PC-9 (cell line): Measurements from ENCODE around the gene ADCY2. TPM values are rescaled to one million over a fixed set of nuclear protein-coding genes. Genes with fewer than 3 reads are reported as not detected.

ENCODE experiments used
- BruUV-seq: library from RNA; stranded (reverse); fragments of 400-500 nt; replicated peaks from 2 replicates; lab custom pipeline; 2021; lab: Mats Ljungman, UMichigan
- CTCF ChIA-PET: fragments of 300-600 bp; sonication (Branson Sonifier 250); formaldehyde crosslinking; loops from one replicate; lab custom pipeline; 2022; ENCODE audit warnings: antibody characterized with exemption; lab: Charles Lee
- POLR2A ChIA-PET: fragments of 300-600 bp; sonication (Branson Sonifier 250); formaldehyde crosslinking; loops from one replicate; lab custom pipeline; 2022; ENCODE audit warnings: antibody characterized with exemption; ENCODE audit not compliant: unreplicated experiment; lab: Charles Lee
- DNase-seq, 2 experiments: peaks; one replicate each; pipeline versions ENCODE4 v3.0.0 to v3.0.0-alpha.2; 2015 to 2022; ENCODE audit warnings: mixed read lengths in 1 of 2
- H2AFZ ChIP-seq: fragments of 200-600 bp; sonication (generic); 2 replicates; pipeline ENCODE4 v1.8.1; 2017; ENCODE audit warnings: antibody characterized with exemption
- H3F3A ChIP-seq: fragments of 200-600 bp; sonication (generic); 2 replicates; pipeline ENCODE4 v1.8.1; 2017; ENCODE audit warnings: antibody characterized with exemption, mild to moderate bottlenecking, low read depth; ENCODE audit not compliant: insufficient read depth
- H3K27ac ChIP-seq: fragments of 200-600 bp; sonication (generic); 2 replicates; pipeline ENCODE4 v1.6.1; 2016; ENCODE audit warnings: mixed run types
- H3K27me3 ChIP-seq: fragments of 200-600 bp; sonication (generic); 2 replicates; pipeline ENCODE4 v1.6.1; 2016; ENCODE audit warnings: low read depth, mixed run types; ENCODE audit not compliant: insufficient read depth
- H3K36me3 ChIP-seq: fragments of 200-600 bp; sonication (generic); 2 replicates; pipeline ENCODE4 v1.6.1; 2016; ENCODE audit warnings: low read depth, mixed run types
- H3K4me1 ChIP-seq: fragments of 200-600 bp; sonication (generic); replicated peaks from 2 replicates; pipeline ENCODE4 v1.6.1; 2016; ENCODE audit warnings: mixed run types; ENCODE audit not compliant: insufficient read depth
- H3K4me2 ChIP-seq: fragments of 200-600 bp; sonication (generic); 2 replicates; pipeline ENCODE4 v1.6.1; 2017; ENCODE audit warnings: mixed run types
- H3K4me3 ChIP-seq: fragments of 200-600 bp; sonication (generic); 2 replicates; pipeline ENCODE4 v1.6.1; 2016; ENCODE audit warnings: mixed run types
- H3K79me2 ChIP-seq: fragments of 200-600 bp; sonication (generic); 2 replicates; pipeline ENCODE4 v1.6.1; 2017; ENCODE audit warnings: low read depth, mixed run types
- H3K9me2 ChIP-seq: fragments of 200-600 bp; sonication (generic); 2 replicates; pipeline ENCODE4 v1.8.1; 2017; ENCODE audit warnings: mild to moderate bottlenecking; ENCODE audit not compliant: insufficient read depth
- H3K9me3 ChIP-seq: fragments of 200-600 bp; sonication (generic); 2 replicates; pipeline ENCODE4 v1.8.1; 2016; ENCODE audit warnings: low read depth; ENCODE audit not compliant: insufficient read depth
- H4K20me1 ChIP-seq: fragments of 200-600 bp; sonication (generic); 2 replicates; pipeline ENCODE4 v1.8.1; 2017; ENCODE audit not compliant: insufficient read depth
- EZH2 ChIP-seq: fragments of 200-600 bp; sonication (generic); IDR thresholded peaks from 2 replicates; pipeline ENCODE4 v1.8.0; 2017; ENCODE audit warnings: antibody characterized with exemption, low read depth
- intact Hi-C: fragments of 100-400 bp; cut with micrococcal nuclease; formaldehyde crosslinking; loops from one replicate; pipeline ENCODE4 v1.10.0; 2022; ENCODE audit not compliant: unreplicated experiment
- total RNA-seq: library from RNA; stranded (reverse); gene quantifications from 2 replicates; pipeline ENCODE4 v1.2.3, GENCODE V29; 2021
- TF ChIP-seq, protein P1 (sequence below): fragments of 200-600 bp; sonication (generic); conservative IDR thresholded peaks from 2 replicates; pipeline ENCODE4 v1.6.1; 2017; ENCODE audit warnings: mixed run types, antibody characterized with exemption, mild to moderate bottlenecking, moderate library complexity

ADCY2 gene
- total RNA-seq, 1 experiment from 2014 or later = not detected

DNA sequence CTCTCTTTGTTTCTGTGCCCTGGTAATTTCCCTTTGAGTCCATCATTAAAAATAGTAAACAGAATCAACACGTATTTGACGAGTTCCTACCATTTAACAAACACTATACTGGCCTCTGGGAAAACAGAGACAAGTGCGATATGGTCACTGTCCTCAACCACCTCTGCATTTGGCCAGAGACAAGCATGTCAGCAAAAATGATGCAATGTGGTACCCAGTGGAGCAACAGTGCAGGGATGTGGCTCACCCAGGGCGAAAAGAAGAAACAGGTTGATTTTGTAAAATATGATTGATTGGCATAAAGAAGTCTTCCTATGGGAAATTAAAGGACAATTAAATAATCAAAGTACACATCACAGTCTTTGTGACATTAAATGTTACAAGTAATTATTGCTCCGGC lies 355.9 kb downstream of the ADCY2 start:
- CTCF ChIA-PET = interaction anchor here (0.6 kb wide), 1 partner anchor 985 kb away, joined by 10 read pairs; no protein-coding TSS in a partner anchor
- no peak for DNase-seq
- intact Hi-C loops = no loop called here
- Histone ChIP-seq H3K4me3 (no peak overlapping the region), H3K9me3 (no peaks in the 10 kb centered on the region), H3K27me3 (peaks cover 80% of the 10 kb centered on the region), H3K27ac (no peak overlapping the region), H3K36me3 (no peaks in the 10 kb centered on the region), H2AFZ (no peak overlapping the region), H3K4me2 (no peak overlapping the region), H3F3A (no peaks in the 10 kb centered on the region), H3K9me2 (no peaks in the 10 kb centered on the region), H4K20me1 (no peaks in the 10 kb centered on the region), H3K79me2 (no peaks in the 10 kb centered on the region), H3K4me1 (no peaks in the 10 kb centered on the region)
- POLR2A ChIA-PET = no interaction called here
- no TSS peak for BruUV-seq
- TF ChIP-seq EZH2 = no peak
- TF ChIP-seq, protein P1, sequence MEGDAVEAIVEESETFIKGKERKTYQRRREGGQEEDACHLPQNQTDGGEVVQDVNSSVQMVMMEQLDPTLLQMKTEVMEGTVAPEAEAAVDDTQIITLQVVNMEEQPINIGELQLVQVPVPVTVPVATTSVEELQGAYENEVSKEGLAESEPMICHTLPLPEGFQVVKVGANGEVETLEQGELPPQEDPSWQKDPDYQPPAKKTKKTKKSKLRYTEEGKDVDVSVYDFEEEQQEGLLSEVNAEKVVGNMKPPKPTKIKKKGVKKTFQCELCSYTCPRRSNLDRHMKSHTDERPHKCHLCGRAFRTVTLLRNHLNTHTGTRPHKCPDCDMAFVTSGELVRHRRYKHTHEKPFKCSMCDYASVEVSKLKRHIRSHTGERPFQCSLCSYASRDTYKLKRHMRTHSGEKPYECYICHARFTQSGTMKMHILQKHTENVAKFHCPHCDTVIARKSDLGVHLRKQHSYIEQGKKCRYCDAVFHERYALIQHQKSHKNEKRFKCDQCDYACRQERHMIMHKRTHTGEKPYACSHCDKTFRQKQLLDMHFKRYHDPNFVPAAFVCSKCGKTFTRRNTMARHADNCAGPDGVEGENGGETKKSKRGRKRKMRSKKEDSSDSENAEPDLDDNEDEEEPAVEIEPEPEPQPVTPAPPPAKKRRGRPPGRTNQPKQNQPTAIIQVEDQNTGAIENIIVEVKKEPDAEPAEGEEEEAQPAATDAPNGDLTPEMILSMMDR = no peak

DNA sequence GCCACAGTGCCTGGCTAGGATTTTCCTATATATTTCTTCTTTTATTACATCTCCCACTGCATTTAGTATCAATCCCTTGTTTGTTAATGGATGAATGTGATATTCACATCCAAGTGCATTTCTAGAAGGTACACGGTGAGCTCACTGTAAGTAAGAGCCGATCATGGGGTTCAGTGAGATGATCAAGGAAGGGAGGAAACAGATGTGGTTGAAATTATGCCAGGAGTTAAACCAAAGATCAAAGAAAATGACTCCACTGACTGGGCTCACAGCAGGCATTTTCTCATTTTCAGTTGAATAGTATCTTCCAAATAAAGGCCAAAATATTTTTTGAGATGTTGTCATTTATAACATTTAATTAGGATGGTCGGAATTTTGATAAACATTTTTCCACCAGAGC lies 357.2 kb downstream of the ADCY2 start:
- H3K4me1 ChIP-seq = no peaks in the 10 kb centered on the region
- H3K9me2 ChIP-seq = no peaks in the 10 kb centered on the region
- H3K4me3 ChIP-seq = no peak overlapping the region
- no peak overlapping the region for H3K27ac ChIP-seq
- intact Hi-C loops = no loop called here
- H3K27me3 ChIP-seq = peaks cover 85% of the 10 kb centered on the region
- ChIA-PET POLR2A (no interaction called here), CTCF (interaction anchor here (0.7 kb wide), 1 partner anchor 856 kb away, joined by 3 read pairs; no protein-coding TSS in a partner anchor)
- no peaks in the 10 kb centered on the region for H3K9me3 ChIP-seq
- H3K79me2 ChIP-seq = no peaks in the 10 kb centered on the region
- BruUV-seq = no TSS peak
- H3F3A ChIP-seq = no peaks in the 10 kb centered on the region
- TF ChIP-seq, protein P1 = no peak
- TF ChIP-seq EZH2 = no peak
- H3K4me2 ChIP-seq = no peak overlapping the region
- no peak overlapping the region for H2AFZ ChIP-seq
- no peak for DNase-seq
- no peaks in the 10 kb centered on the region for H3K36me3 ChIP-seq
- no peaks in the 10 kb centered on the region for H4K20me1 ChIP-seq

DNA sequence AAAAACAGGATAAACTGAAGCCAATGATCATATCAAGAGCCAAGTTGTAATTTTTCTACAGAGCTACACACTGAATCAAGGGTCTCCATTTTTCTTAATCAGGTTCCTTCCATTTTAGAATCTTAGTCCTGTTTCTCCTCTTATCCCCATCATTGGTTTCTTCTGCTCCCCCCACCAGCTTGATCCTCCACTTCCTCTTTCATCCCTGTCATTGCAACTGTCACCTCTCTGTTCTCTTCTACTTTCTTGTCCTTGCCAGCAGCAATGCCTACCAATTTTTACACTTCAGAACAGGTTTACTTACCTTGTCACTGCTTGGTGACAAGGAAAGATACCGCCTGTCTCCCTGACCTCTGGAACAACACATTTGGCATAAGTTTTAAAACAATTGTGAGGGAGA lies 357.7 kb downstream of the ADCY2 start:
- ChIA-PET CTCF (interaction anchor here (0.6 to 0.7 kb wide), 2 partner anchors 856 to 987 kb away, joined by 3 read pairs; no protein-coding TSS in a partner anchor), POLR2A (no interaction called here)
- H4K20me1 ChIP-seq = no peaks in the 10 kb centered on the region
- TF ChIP-seq, protein P1 = no peak
- TF ChIP-seq EZH2 = no peak
- H3K36me3 ChIP-seq = no peaks in the 10 kb centered on the region
- peaks cover 89% of the 10 kb centered on the region for H3K27me3 ChIP-seq
- H3F3A ChIP-seq = no peaks in the 10 kb centered on the region
- no peak overlapping the region for H3K4me2 ChIP-seq
- H2AFZ ChIP-seq = no peak overlapping the region
- no TSS peak for BruUV-seq
- H3K27ac ChIP-seq = no peak overlapping the region
- H3K4me3 ChIP-seq = no peak overlapping the region
- H3K79me2 ChIP-seq = no peaks in the 10 kb centered on the region
- DNase-seq = no peak
- no peaks in the 10 kb centered on the region for H3K9me2 ChIP-seq
- intact Hi-C loops = no loop called here
- H3K4me1 ChIP-seq = no peaks in the 10 kb centered on the region
- H3K9me3 ChIP-seq = no peaks in the 10 kb centered on the region
